Activated T-cell treated with anti-CD3 and anti-CD28 coated beads, Interleukin-2, amount 50 U/mL, for 72 hours (primary cell): ENCODE results near the gene TMEM60. TPM values are rescaled to one million over a fixed set of nuclear protein-coding genes. Genes with fewer than 3 reads are reported as not detected.

ENCODE experiments used
- ATAC-seq, 2 donors: fragments of 150-1000 bp; cut with Tn5 transposase; replicated peaks in 1 of 2; 2 replicates each; pipeline ENCODE4 v1.10.0; 2021; ENCODE audit warnings: moderate library complexity in 2 of 2, mild to moderate bottlenecking in 1 of 2
- DNase-seq, 2 donors: peaks; one replicate each; pipeline ENCODE4 v3.0.0; 2021 to 2022; ENCODE audit warnings: mixed read lengths in 1 of 2
- H3K27ac Mint-ChIP-seq: one replicate; pipeline ENCODE4 v1.8.0; 2022; ENCODE audit warnings: mild to moderate bottlenecking, moderate library complexity, mixed read lengths
- H3K27me3 Mint-ChIP-seq: one replicate; pipeline ENCODE4 v1.8.0; 2022; ENCODE audit warnings: low read depth, mixed read lengths
- H3K36me3 Mint-ChIP-seq, 2 donors: one replicate each; pipeline ENCODE4 v1.8.0; 2022; ENCODE audit warnings: mixed read lengths in 2 of 2, mild to moderate bottlenecking in 1 of 2; ENCODE audit not compliant: insufficient read depth in 2 of 2
- H3K4me1 Mint-ChIP-seq: one replicate; pipeline ENCODE4 v1.8.0; 2022; ENCODE audit warnings: low read depth, mixed read lengths
- H3K4me3 Mint-ChIP-seq, 2 donors: one replicate each; pipeline ENCODE4 v1.8.0; 2022; ENCODE audit warnings: mild to moderate bottlenecking in 2 of 2, mixed read lengths in 2 of 2, moderate library complexity in 2 of 2
- H3K9me3 Mint-ChIP-seq, 2 donors: one replicate each; pipeline ENCODE4 v1.8.0; 2022; ENCODE audit warnings: mixed read lengths in 2 of 2
- total RNA-seq, 2 donors: library from RNA; stranded (reverse); gene quantifications; one replicate each; pipeline ENCODE4 v1.2.3, GENCODE V29; 2022

TMEM60 gene
- total RNA-seq, 2 donors from 2014 or later: 10.9 to 11.0 TPM

- ATAC-seq (peak; percentile 52 to 69), DNase-seq (peak; percentile 61 to 80)
- H3K4me1 Mint-ChIP-seq: peaks cover 18% of the 10 kb centered on the region
- H3K36me3 Mint-ChIP-seq: no peaks in the 10 kb centered on the region
- H3K4me3 Mint-ChIP-seq: no peak overlapping the region
- no peaks in the 10 kb centered on the region for H3K27me3 Mint-ChIP-seq
- H3K9me3 Mint-ChIP-seq: no peaks in the 10 kb centered on the region
- H3K27ac Mint-ChIP-seq: peak overlapping the region; percentile 11
These were observed 38.8 kb downstream of the TMEM60 start for GRCh38 chr7:77759294-77759889.

- DNase-seq (no peak), ATAC-seq (peak; percentile 60 to 79)
- Mint-ChIP-seq H3K27me3 (no peaks in the 10 kb centered on the region), H3K4me3 (no peak overlapping the region), H3K9me3 (no peaks in the 10 kb centered on the region), H3K27ac (peak overlapping the region; percentile 15), H3K36me3 (peaks cover 0 to 3% of the 10 kb centered on the region in 2 donors), H3K4me1 (peaks cover 24% of the 10 kb centered on the region)
These were observed 40.6 kb downstream of the TMEM60 start for GRCh38 chr7:77757589-77757988.

GRCh38 chr7:77753173-77753572, 45.1 kb downstream of the TMEM60 start:
- H3K27me3 Mint-ChIP-seq: no peaks in the 10 kb centered on the region
- no peak overlapping the region for H3K27ac Mint-ChIP-seq
- peaks cover 31% of the 10 kb centered on the region for H3K4me1 Mint-ChIP-seq
- H3K9me3 Mint-ChIP-seq: no peaks in the 10 kb centered on the region
- DNase-seq: no peak
- no peak for ATAC-seq
- no peak overlapping the region for H3K4me3 Mint-ChIP-seq
- H3K36me3 Mint-ChIP-seq: peaks cover 2 to 8% of the 10 kb centered on the region in 2 donors

DNA sequence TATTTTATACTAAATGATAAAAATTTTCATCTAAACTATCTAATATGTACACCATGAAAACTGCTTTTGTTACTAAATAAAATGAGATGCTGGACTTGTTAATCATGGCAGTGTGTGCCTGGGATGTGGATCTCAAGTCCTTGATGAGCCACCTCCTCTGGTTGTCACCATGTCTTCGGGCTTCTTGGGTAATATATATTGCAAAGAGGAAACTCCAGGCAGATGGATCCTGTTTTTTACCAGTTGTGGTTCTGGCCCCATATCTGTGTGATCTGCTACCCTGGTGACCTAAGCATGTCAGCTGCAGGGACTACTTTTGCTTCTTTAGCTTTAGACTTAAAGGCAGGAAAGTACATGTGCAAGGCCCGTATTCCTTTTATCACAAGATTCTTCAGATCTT, 46.2 kb downstream of the TMEM60 start:
- DNase-seq (no peak), ATAC-seq (no peak)
- Mint-ChIP-seq H3K4me1 (peaks cover 25% of the 10 kb centered on the region), H3K9me3 (no peaks in the 10 kb centered on the region), H3K27me3 (no peaks in the 10 kb centered on the region), H3K27ac (no peak overlapping the region), H3K36me3 (peaks cover 2 to 8% of the 10 kb centered on the region in 2 donors), H3K4me3 (no peak overlapping the region)

GRCh38 chr7:77747718-77748117, 50.5 kb downstream of the TMEM60 start:
- Mint-ChIP-seq H3K4me3 (no peak overlapping the region), H3K36me3 (peaks cover 4 to 8% of the 10 kb centered on the region in 2 donors), H3K9me3 (no peaks in the 10 kb centered on the region), H3K27ac (peak overlapping the region; percentile 21), H3K4me1 (peaks cover 15% of the 10 kb centered on the region), H3K27me3 (no peaks in the 10 kb centered on the region)
- ATAC-seq: no peak
- no peak for DNase-seq

- Mint-ChIP-seq H3K9me3 (no peaks in the 10 kb centered on the region), H3K4me1 (peaks cover 9% of the 10 kb centered on the region), H3K27ac (no peak overlapping the region), H3K27me3 (no peaks in the 10 kb centered on the region), H3K36me3 (peaks cover 4 to 8% of the 10 kb centered on the region in 2 donors), H3K4me3 (no peak overlapping the region)
- ATAC-seq: no peak
- DNase-seq: no peak
These were observed 51.1 kb downstream of the TMEM60 start for GRCh38 chr7:77747178-77747577.

DNA sequence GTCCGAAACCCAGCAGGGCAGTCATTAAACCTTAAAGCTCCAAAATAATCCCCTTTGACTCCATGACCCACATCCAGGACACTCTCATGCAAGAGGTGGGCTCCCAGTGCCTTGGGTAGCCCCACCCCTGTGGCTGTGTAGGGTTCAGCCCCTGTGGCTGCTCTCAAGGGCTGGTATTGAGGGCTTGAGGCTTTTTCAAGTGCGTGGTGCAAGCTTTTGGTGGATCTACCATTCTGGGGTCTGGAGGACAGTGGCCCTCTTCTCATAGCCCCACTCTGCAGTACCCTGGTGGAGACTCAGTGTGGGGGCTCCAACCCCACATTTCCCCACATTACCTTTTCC, 51.4 kb downstream of the TMEM60 start:
- DNase-seq (no peak), ATAC-seq (no peak)
- Mint-ChIP-seq H3K4me1 (peaks cover 6% of the 10 kb centered on the region), H3K27me3 (no peaks in the 10 kb centered on the region), H3K36me3 (peaks cover 4 to 8% of the 10 kb centered on the region in 2 donors), H3K9me3 (no peaks in the 10 kb centered on the region), H3K4me3 (no peak overlapping the region), H3K27ac (no peak overlapping the region)

DNA sequence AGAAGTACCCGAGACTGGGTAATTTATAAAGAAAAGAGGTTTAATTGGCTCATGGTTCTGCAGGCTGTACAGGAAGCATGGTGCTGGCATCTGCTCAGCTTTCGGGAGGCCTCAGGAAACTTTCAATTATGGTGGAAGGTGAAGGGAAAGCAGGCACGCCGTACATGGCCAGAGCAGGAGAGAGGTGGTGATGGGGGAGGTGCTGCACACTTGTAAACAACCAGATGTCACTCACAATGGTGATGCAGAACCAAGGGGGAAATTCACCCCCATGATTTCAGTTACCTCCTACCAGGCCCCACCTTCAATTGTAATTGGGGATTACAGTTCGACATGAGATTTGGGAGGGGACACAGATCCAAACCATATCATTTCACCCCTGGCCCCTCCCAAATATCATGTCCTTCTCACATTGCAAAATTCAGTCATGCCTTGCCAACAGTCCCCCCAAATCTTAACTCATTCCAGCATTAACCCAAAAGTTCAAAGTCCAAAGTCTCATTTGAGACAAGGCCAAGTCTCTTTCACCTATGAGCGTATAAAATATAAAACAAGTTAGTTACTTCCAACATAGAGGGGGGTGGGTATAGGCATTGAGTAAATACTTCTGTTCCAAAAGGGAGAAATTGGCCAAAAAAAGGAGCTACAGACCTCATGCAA, 51.9 kb downstream of the TMEM60 start:
- Mint-ChIP-seq H3K36me3 (peaks cover 2 to 8% of the 10 kb centered on the region in 2 donors), H3K27ac (no peak overlapping the region), H3K9me3 (no peaks in the 10 kb centered on the region), H3K4me1 (peaks cover 6% of the 10 kb centered on the region), H3K4me3 (no peak overlapping the region), H3K27me3 (no peaks in the 10 kb centered on the region)
- DNase-seq (no peak), ATAC-seq (no peak)

- Mint-ChIP-seq H3K27ac (no peak overlapping the region), H3K36me3 (peaks cover 2 to 8% of the 10 kb centered on the region in 2 donors), H3K27me3 (no peaks in the 10 kb centered on the region), H3K9me3 (no peaks in the 10 kb centered on the region), H3K4me1 (peaks cover 6% of the 10 kb centered on the region), H3K4me3 (no peak overlapping the region)
- ATAC-seq (no peak), DNase-seq (no peak)
These were observed 52.5 kb downstream of the TMEM60 start for GRCh38 chr7:77745746-77746145.

Other genes with a start within 250 kb of the TMEM60 start
- gene RSBN1L, start 102.0 kb downstream of the TMEM60 start, total RNA-seq: 10 to 100 TPM; 14.9 to 19.2 TPM
- 10 to 100 TPM; 16.3 to 25.5 TPM for gene PHTF2, start 339 bp upstream of the TMEM60 start, total RNA-seq